ENCODE results near the gene NECTIN3. TPM values are rescaled to one million over a fixed set of nuclear protein-coding genes. Genes with fewer than 3 reads are reported as not detected.

The NECTIN3 gene
- total RNA-seq, 2 experiments from 2014 or later = 0.22 TPM; not detected in 1

- POLR2A ChIA-PET = interaction anchor here (1.3 kb wide), 1 partner anchor 10 kb away, joined by 5 read pairs; no protein-coding TSS in a partner anchor
- no peaks in the 10 kb centered on the region for H4K20me1 ChIP-seq (ENCODE audit: insufficient read depth, low read length)
Measured at GRCh38 chr3:111156517-111156916, 84.9 kb downstream of the NECTIN3 start.

GRCh38 chr3:111159391-111159790 lies 87.8 kb downstream of the NECTIN3 start:
- no peaks in the 10 kb centered on the region for H3K9me2 ChIP-seq (ENCODE audit: insufficient read depth, low read length)
- no peak overlapping the region for H2AFZ ChIP-seq (ENCODE audit: low read length)
- H3K36me3 ChIP-seq (ENCODE audit: insufficient read depth, low read length) = no peaks in the 10 kb centered on the region
- H3K4me1 ChIP-seq (ENCODE audit: insufficient read depth, low read length, poor library complexity, severe bottlenecking) = no peaks in the 10 kb centered on the region
- no peak overlapping the region for H3K27ac ChIP-seq (ENCODE audit: low read depth, low read length, poor library complexity, severe bottlenecking)
- H3K4me3 ChIP-seq (ENCODE audit: low read depth, low read length, poor library complexity, severe bottlenecking) = no peak overlapping the region
- H3K4me2 ChIP-seq (ENCODE audit: low read length) = no peak overlapping the region
- no TSS peak for BruUV-seq (replicated peaks)
- no peaks in the 10 kb centered on the region for H3K79me2 ChIP-seq (ENCODE audit: insufficient read depth, low read depth, low read length)
- no peak for DNase-seq (ENCODE audit: low spot score)
- ChIA-PET POLR2A (interaction anchor here (0.5 to 0.7 kb wide), 2 partner anchors 22 to 212 kb away, joined by 3 read pairs; no protein-coding TSS in a partner anchor), CTCF (ENCODE audit: unreplicated experiment) (no interaction called here)
- TF ChIP-seq CTCF (conservative IDR thresholded peaks at IDR 0.05; ENCODE audit: low read length) (no peak), EZH2phosphoT487 (IDR thresholded peaks at IDR 0.05; ENCODE audit: borderline replicate concordance, low read depth, low read length) (no peak)
- no peaks in the 10 kb centered on the region for H4K20me1 ChIP-seq (ENCODE audit: insufficient read depth, low read length)
- no peaks in the 10 kb centered on the region for H3K9me3 ChIP-seq (ENCODE audit: low read length)
- intact Hi-C loops (cut with micrococcal nuclease; ENCODE audit: unreplicated experiment) = no loop called here

More at GRCh38 chr3:111156517-111156916, 84.9 kb downstream of the NECTIN3 start:
- Histone ChIP-seq H2AFZ (ENCODE audit: low read length) (no peak overlapping the region), H3K9me3 (ENCODE audit: low read length) (no peaks in the 10 kb centered on the region), H3K27ac (ENCODE audit: low read depth, low read length, poor library complexity, severe bottlenecking) (no peak overlapping the region), H3K4me1 (ENCODE audit: insufficient read depth, low read length, poor library complexity, severe bottlenecking) (no peaks in the 10 kb centered on the region), H3K79me2 (ENCODE audit: insufficient read depth, low read depth, low read length) (no peaks in the 10 kb centered on the region), H3K4me2 (ENCODE audit: low read length) (no peak overlapping the region), H3K9me2 (ENCODE audit: insufficient read depth, low read length) (no peaks in the 10 kb centered on the region), H3K36me3 (ENCODE audit: insufficient read depth, low read length) (no peaks in the 10 kb centered on the region), H3K4me3 (ENCODE audit: low read depth, low read length, poor library complexity, severe bottlenecking) (no peak overlapping the region)
- BruUV-seq (replicated peaks) = no TSS peak
- intact Hi-C loops (cut with micrococcal nuclease; ENCODE audit: unreplicated experiment) = no loop called here
- no peak for TF ChIP-seq CTCF (conservative IDR thresholded peaks at IDR 0.05; ENCODE audit: low read length)
- CTCF ChIA-PET (ENCODE audit: unreplicated experiment) = no interaction called here
- DNase-seq (ENCODE audit: low spot score) = no peak

- intact Hi-C loops (cut with micrococcal nuclease; ENCODE audit: unreplicated experiment) = no loop called here
- H3K36me3 ChIP-seq (ENCODE audit: insufficient read depth, low read length) = no peaks in the 10 kb centered on the region
- no peak overlapping the region for H2AFZ ChIP-seq (ENCODE audit: low read length)
- no peak for DNase-seq (ENCODE audit: low spot score)
- H3K27ac ChIP-seq (ENCODE audit: low read depth, low read length, poor library complexity, severe bottlenecking) = no peak overlapping the region
- H3K79me2 ChIP-seq (ENCODE audit: insufficient read depth, low read depth, low read length) = no peaks in the 10 kb centered on the region
- ChIA-PET POLR2A (interaction anchor here (0.7 kb wide), 1 partner anchor 20 kb away, joined by 3 read pairs; no protein-coding TSS in a partner anchor), CTCF (ENCODE audit: unreplicated experiment) (no interaction called here)
- no peaks in the 10 kb centered on the region for H3K9me3 ChIP-seq (ENCODE audit: low read length)
- H4K20me1 ChIP-seq (ENCODE audit: insufficient read depth, low read length) = no peaks in the 10 kb centered on the region
- TF ChIP-seq CTCF (conservative IDR thresholded peaks at IDR 0.05; ENCODE audit: low read length) (no peak), EZH2phosphoT487 (IDR thresholded peaks at IDR 0.05; ENCODE audit: borderline replicate concordance, low read depth, low read length) (no peak)
- H3K4me3 ChIP-seq (ENCODE audit: low read depth, low read length, poor library complexity, severe bottlenecking) = no peak overlapping the region
- no peak overlapping the region for H3K4me2 ChIP-seq (ENCODE audit: low read length)
- BruUV-seq (replicated peaks) = no TSS peak
- no peaks in the 10 kb centered on the region for H3K4me1 ChIP-seq (ENCODE audit: insufficient read depth, low read length, poor library complexity, severe bottlenecking)
- no peaks in the 10 kb centered on the region for H3K9me2 ChIP-seq (ENCODE audit: insufficient read depth, low read length)
Measured at GRCh38 chr3:111164621-111165020, 93.0 kb downstream of the NECTIN3 start.
